HepG2 (cell line): ENCODE data around the gene SRGAP3. TPM values are rescaled to one million over a fixed set of nuclear protein-coding genes. Genes with fewer than 3 reads are reported as not detected.

Experiments
- ATM ChIP-seq: fragments of 450-650 bp; IDR thresholded peaks from 2 replicates; pipeline ENCODE4 v1.7.1; 2017; ENCODE audit warnings: mild to moderate bottlenecking, borderline replicate concordance
- CAMTA2 ChIP-seq: sonication (generic); formaldehyde crosslinking; IDR thresholded peaks from 2 replicates; pipeline ENCODE4 v1.4.0; 2020; ENCODE audit warnings: mild to moderate bottlenecking, missing genetic modification reagents, borderline replicate concordance
- ZNF235 ChIP-seq: sonication (generic); formaldehyde crosslinking; IDR thresholded peaks from 2 replicates; pipeline ENCODE4 v1.8.1; 2023; ENCODE audit warnings: mild to moderate bottlenecking, missing genetic modification reagents, borderline replicate concordance
- polyA plus RNA-seq, 8 experiments: library from polyadenylated mRNA; depleted of rRNA in 3 of 8; stranded (reverse) in 7 of 8; unstranded in 1 of 8; fragments of >200 nt; fragmentation: Illumina TruSeq in 4 of 8; extraction: Trizol in 4 of 8; gene quantifications; 2 replicates each; pipeline versions ENCODE4 v1.2.1 to v1.2.3, GENCODE V29; 2011 to 2016; ENCODE audit warnings: low read depth in 4 of 8, missing spikeins in 1 of 8, mixed read lengths in 1 of 8; ENCODE audit not compliant: insufficient read depth in 1 of 8
- total RNA-seq, 5 experiments: library from RNA; depleted of rRNA; stranded (reverse); fragments of >200 nt; fragmentation: Illumina TruSeq; extraction: Trizol; gene quantifications; 2 replicates each; pipeline ENCODE4 v1.2.3, GENCODE V29; 2016; ENCODE audit warnings: low read depth in 1 of 5
- TF ChIP-seq, protein P1 (sequence below): sonication (generic); formaldehyde crosslinking; IDR thresholded peaks from 2 replicates; pipeline ENCODE4 v1.4.0; 2020; ENCODE audit warnings: missing genetic modification reagents, borderline replicate concordance
- TF ChIP-seq, protein P2 (sequence below): sonication (generic); formaldehyde crosslinking; IDR thresholded peaks from 2 replicates; pipeline ENCODE4 v1.4.0; 2020; ENCODE audit warnings: missing genetic modification reagents, borderline replicate concordance

The SRGAP3 gene
- total and polyA plus RNA-seq, 2 of the 13 experiments (the other 11 are each of a cell fraction or from before 2014, with no cell fraction given) = 1.2 to 1.4 TPM

DNA sequence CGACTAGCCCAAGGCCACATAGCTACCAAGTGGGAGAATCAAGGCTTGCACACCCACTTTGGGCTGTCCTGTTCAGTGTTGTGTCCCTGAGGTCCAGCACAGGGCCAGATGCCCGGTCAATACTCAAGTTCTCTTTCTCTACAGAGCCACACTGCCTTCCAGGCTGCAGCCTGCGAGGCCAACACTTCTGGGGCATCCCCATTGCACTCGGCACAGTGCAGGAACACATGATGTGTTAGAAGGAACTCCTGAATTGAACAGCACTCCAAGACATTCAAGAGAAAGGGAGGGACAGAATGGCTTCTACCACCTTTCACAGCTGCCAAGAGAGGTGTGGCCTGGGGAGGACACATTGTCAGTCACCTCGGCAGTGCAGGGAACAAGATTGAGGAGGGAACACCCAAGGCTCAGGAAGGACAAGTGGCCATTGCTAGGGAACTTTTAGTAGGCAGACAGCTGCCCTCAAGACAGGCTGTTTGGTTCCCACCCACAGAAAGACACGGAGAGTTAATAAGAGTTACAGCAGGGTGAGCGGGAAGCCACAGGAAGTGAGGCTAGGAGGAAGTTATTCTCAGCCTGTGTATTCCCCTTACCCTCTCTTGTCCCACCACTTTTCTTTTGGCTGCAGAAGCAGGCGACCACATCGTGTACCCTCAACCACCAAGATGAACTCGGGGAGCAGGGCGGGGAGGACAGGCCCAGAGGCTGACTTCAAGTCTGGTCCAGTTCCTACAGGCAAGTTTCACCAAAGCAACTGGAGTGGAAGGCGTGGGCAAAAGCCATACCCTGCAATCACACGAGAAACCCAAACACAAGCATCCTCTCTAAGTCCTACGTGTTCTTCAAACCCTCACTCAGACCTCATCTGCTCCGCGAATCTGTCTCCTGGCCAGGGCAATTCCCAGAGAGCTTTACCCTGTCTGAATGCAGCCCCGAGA is 69.4 kb downstream of the SRGAP3 start (continued):
- TF ChIP-seq, protein P1, sequence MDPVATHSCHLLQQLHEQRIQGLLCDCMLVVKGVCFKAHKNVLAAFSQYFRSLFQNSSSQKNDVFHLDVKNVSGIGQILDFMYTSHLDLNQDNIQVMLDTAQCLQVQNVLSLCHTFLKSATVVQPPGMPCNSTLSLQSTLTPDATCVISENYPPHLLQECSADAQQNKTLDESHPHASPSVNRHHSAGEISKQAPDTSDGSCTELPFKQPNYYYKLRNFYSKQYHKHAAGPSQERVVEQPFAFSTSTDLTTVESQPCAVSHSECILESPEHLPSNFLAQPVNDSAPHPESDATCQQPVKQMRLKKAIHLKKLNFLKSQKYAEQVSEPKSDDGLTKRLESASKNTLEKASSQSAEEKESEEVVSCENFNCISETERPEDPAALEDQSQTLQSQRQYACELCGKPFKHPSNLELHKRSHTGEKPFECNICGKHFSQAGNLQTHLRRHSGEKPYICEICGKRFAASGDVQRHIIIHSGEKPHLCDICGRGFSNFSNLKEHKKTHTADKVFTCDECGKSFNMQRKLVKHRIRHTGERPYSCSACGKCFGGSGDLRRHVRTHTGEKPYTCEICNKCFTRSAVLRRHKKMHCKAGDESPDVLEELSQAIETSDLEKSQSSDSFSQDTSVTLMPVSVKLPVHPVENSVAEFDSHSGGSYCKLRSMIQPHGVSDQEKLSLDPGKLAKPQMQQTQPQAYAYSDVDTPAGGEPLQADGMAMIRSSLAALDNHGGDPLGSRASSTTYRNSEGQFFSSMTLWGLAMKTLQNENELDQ = no peak
- no peak for TF ChIP-seq ATM
- no peak for TF ChIP-seq ZNF235 (CRISPR knock-in tag)
- TF ChIP-seq, protein P2, sequence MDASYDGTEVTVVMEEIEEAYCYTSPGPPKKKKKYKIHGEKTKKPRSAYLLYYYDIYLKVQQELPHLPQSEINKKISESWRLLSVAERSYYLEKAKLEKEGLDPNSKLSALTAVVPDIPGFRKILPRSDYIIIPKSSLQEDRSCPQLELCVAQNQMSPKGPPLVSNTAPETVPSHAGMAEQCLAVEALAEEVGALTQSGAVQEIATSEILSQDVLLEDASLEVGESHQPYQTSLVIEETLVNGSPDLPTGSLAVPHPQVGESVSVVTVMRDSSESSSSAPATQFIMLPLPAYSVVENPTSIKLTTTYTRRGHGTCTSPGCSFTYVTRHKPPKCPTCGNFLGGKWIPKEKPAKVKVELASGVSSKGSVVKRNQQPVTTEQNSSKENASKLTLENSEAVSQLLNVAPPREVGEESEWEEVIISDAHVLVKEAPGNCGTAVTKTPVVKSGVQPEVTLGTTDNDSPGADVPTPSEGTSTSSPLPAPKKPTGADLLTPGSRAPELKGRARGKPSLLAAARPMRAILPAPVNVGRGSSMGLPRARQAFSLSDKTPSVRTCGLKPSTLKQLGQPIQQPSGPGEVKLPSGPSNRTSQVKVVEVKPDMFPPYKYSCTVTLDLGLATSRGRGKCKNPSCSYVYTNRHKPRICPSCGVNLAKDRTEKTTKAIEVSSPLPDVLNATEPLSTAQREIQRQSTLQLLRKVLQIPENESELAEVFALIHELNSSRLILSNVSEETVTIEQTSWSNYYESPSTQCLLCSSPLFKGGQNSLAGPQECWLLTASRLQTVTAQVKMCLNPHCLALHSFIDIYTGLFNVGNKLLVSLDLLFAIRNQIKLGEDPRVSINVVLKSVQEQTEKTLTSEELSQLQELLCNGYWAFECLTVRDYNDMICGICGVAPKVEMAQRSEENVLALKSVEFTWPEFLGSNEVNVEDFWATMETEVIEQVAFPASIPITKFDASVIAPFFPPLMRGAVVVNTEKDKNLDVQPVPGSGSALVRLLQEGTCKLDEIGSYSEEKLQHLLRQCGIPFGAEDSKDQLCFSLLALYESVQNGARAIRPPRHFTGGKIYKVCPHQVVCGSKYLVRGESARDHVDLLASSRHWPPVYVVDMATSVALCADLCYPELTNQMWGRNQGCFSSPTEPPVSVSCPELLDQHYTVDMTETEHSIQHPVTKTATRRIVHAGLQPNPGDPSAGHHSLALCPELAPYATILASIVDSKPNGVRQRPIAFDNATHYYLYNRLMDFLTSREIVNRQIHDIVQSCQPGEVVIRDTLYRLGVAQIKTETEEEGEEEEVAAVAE (CRISPR knock-in tag) = no peak
- no peak for TF ChIP-seq CAMTA2 (CRISPR knock-in tag)
